Measurements from ENCODE around the gene FRK. TPM values are rescaled to one million over a fixed set of nuclear protein-coding genes. Genes with fewer than 3 reads are reported as not detected.

The FRK gene
- total and polyA plus RNA-seq, 2 experiments from 2014 or later, result 0.45 to 0.71 TPM

GRCh38 chr6:115887891-115888290, 172.8 kb downstream of the FRK start:
- Histone ChIP-seq H3K9me3 (ENCODE audit: low read depth) (no peaks in the 10 kb centered on the region), H3K36me3 (no peaks in the 10 kb centered on the region), H3K4me3 (no peak overlapping the region), H3K27me3 (no peaks in the 10 kb centered on the region), H3K4me1 (ENCODE audit: low read depth) (peaks cover 4% of the 10 kb centered on the region), H3K27ac (no peak overlapping the region)
- TF ChIP-seq, protein P1, sequence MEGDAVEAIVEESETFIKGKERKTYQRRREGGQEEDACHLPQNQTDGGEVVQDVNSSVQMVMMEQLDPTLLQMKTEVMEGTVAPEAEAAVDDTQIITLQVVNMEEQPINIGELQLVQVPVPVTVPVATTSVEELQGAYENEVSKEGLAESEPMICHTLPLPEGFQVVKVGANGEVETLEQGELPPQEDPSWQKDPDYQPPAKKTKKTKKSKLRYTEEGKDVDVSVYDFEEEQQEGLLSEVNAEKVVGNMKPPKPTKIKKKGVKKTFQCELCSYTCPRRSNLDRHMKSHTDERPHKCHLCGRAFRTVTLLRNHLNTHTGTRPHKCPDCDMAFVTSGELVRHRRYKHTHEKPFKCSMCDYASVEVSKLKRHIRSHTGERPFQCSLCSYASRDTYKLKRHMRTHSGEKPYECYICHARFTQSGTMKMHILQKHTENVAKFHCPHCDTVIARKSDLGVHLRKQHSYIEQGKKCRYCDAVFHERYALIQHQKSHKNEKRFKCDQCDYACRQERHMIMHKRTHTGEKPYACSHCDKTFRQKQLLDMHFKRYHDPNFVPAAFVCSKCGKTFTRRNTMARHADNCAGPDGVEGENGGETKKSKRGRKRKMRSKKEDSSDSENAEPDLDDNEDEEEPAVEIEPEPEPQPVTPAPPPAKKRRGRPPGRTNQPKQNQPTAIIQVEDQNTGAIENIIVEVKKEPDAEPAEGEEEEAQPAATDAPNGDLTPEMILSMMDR (IDR thresholded peaks at IDR 0.05; ENCODE audit: low read depth, low read length), result no peak
- no peak for DNase-seq (ENCODE audit: low read depth in 1 of 2, low spot score in 1 of 2)

DNA sequence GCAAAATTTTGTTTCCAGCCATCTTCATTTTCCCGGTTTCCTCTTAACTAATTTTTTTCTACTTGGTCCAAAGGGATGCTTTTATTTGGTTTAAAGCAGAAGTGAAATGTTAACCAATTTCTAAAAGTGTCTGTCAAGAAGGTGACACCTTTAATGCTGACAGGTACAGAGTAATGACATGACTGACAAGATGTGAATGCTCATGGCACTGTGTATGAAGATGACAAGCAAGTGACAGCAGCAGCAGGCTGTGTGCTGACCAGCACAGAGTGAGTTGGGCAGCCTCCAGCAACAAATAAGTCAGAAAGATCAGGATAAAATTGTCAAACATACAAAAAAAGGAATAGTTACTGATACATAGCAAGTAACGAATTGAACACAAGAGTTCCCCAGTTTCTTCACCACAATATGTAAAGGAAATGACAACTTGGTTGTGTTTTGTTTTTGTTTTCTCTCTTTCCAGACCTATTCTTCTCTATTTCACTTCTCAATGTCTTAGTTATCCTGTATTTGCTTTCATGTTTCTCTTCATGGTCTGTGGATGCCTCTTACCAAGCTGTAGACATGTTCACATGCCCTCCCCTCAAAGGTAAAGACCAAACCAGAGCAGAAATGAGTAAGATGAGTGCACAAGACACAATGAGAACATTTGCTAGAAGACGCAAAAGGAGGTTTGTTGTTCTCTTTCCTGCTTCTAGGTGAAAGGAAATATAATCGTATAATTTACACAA, 174.9 kb downstream of the FRK start:
- Histone ChIP-seq H3K27me3 (no peaks in the 10 kb centered on the region), H3K4me1 (ENCODE audit: low read depth) (peaks cover 4% of the 10 kb centered on the region), H3K27ac (no peak overlapping the region), H3K9me3 (ENCODE audit: low read depth) (no peaks in the 10 kb centered on the region), H3K36me3 (no peaks in the 10 kb centered on the region), H3K4me3 (no peak overlapping the region)
- DNase-seq (ENCODE audit: low read depth in 1 of 2, low spot score in 1 of 2), result no peak
- TF ChIP-seq, protein P1 (IDR thresholded peaks at IDR 0.05; ENCODE audit: low read depth, low read length), result no peak

- TF ChIP-seq, protein P1 (IDR thresholded peaks at IDR 0.05; ENCODE audit: low read depth, low read length), result no peak
- H3K4me1 ChIP-seq (ENCODE audit: low read depth), result peaks cover 2% of the 10 kb centered on the region
- H3K27ac ChIP-seq, result no peak overlapping the region
- H3K4me3 ChIP-seq, result no peak overlapping the region
- no peaks in the 10 kb centered on the region for H3K36me3 ChIP-seq
- no peak for DNase-seq (ENCODE audit: low read depth in 1 of 2, low spot score in 1 of 2)
- H3K27me3 ChIP-seq, result no peaks in the 10 kb centered on the region
- H3K9me3 ChIP-seq (ENCODE audit: low read depth), result no peaks in the 10 kb centered on the region
Observed at GRCh38 chr6:115882771-115883170, 177.9 kb downstream of the FRK start.

DNA sequence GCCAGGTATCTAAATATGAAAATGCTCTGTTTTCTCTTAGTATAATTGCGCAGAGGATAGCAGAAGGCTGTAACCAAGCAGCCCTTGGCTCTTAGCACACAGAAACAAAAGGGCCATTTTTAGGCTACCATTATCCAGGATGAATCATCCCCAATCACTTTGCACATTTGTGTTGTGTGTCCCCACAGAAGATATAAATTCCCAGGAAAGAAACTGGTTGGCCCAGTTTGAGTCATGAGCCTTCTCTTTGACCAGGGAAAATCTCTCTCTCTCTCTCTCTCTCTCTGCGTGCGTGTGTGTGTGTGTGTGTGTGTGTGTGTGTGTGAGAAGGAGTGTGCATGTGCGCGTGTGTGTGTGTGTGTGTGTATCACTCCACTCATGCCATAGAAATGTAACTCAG, 178.5 kb downstream of the FRK start:
- no peaks in the 10 kb centered on the region for H3K4me1 ChIP-seq (ENCODE audit: low read depth)
- no peak for DNase-seq (ENCODE audit: low read depth in 1 of 2, low spot score in 1 of 2)
- no peaks in the 10 kb centered on the region for H3K9me3 ChIP-seq (ENCODE audit: low read depth)
- peaks cover under 1% of the 10 kb centered on the region for H3K27me3 ChIP-seq
- no peak overlapping the region for H3K4me3 ChIP-seq
- no peak overlapping the region for H3K27ac ChIP-seq
- H3K36me3 ChIP-seq, result no peaks in the 10 kb centered on the region
- TF ChIP-seq, protein P1 (IDR thresholded peaks at IDR 0.05; ENCODE audit: low read depth, low read length), result no peak

Other genes with a start within 250 kb of the FRK start
- gene NT5DC1, start 40.0 kb upstream of the FRK start, total RNA-seq, result 14.1 and 16.9 TPM in 2 replicates
- 48.9 and 58.2 TPM in 2 replicates for gene NT5DC1, start 40.0 kb upstream of the FRK start, polyA plus RNA-seq
- gene COL10A1, start 65.2 kb upstream of the FRK start, total RNA-seq, result 0.21 TPM in 1 of 2 replicates, not detected in the other
- gene COL10A1, start 65.2 kb upstream of the FRK start, polyA plus RNA-seq, result 0.13 and 0.50 TPM in 2 replicates
- 43.1 and 54.1 TPM in 2 replicates for gene TSPYL4, start 193.2 kb upstream of the FRK start, total RNA-seq
- 38.2 and 43.4 TPM in 2 replicates for gene TSPYL4, start 193.2 kb upstream of the FRK start, polyA plus RNA-seq
- gene TSPYL1, start 219.0 kb upstream of the FRK start, total RNA-seq, result 59.9 and 65.2 TPM in 2 replicates
- 40.8 and 52.3 TPM in 2 replicates for gene TSPYL1, start 219.0 kb upstream of the FRK start, polyA plus RNA-seq